GM19328 (cell line): ENCODE results near the gene ANKMY1.

Experiments used
- ATAC-seq: cut with Tn5 transposase; IDR thresholded peaks from one replicate; pipeline ENCODE4 v1.9.1; 2021; ENCODE audit warnings: mild to moderate bottlenecking, moderate library complexity; ENCODE audit not compliant: unreplicated experiment

ANKMY1 gene

GRCh38 chr2:240461471-240462072, 96.2 kb downstream of the ANKMY1 start:
- no peak for ATAC-seq

- ATAC-seq = no peak
These were observed 96.9 kb downstream of the ANKMY1 start for GRCh38 chr2:240460781-240461431.

- ATAC-seq = no peak
These were observed 97.5 kb downstream of the ANKMY1 start for GRCh38 chr2:240460253-240460711.

- ATAC-seq = no peak
These were observed 98.2 kb downstream of the ANKMY1 start for GRCh38 chr2:240459401-240460252.

DNA sequence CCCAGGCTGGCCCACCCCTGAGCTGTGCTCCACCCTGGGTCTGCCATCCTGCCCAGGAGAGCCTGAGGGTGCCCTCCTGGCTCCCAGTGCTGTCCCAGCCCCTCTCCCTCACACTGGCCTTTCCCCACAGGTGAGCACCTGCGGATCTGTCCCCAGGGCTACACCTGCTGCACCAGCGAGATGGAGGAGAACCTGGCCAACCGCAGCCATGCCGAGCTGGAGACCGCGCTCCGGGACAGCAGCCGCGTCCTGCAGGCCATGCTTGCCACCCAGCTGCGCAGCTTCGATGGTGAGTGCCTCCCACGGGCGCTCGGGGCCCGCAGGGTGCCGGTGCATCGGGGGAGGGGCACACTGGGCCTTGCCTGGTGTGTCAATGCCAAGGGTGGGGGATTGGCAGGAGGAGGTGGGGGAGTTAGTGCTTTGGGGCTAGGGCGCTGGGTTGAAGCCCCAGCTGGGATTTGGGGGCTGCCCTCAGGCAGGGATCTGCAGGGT, 98.8 kb downstream of the ANKMY1 start:
- ATAC-seq = no peak

- ATAC-seq = no peak
These were observed 99.5 kb downstream of the ANKMY1 start for GRCh38 chr2:240458044-240458899.

DNA sequence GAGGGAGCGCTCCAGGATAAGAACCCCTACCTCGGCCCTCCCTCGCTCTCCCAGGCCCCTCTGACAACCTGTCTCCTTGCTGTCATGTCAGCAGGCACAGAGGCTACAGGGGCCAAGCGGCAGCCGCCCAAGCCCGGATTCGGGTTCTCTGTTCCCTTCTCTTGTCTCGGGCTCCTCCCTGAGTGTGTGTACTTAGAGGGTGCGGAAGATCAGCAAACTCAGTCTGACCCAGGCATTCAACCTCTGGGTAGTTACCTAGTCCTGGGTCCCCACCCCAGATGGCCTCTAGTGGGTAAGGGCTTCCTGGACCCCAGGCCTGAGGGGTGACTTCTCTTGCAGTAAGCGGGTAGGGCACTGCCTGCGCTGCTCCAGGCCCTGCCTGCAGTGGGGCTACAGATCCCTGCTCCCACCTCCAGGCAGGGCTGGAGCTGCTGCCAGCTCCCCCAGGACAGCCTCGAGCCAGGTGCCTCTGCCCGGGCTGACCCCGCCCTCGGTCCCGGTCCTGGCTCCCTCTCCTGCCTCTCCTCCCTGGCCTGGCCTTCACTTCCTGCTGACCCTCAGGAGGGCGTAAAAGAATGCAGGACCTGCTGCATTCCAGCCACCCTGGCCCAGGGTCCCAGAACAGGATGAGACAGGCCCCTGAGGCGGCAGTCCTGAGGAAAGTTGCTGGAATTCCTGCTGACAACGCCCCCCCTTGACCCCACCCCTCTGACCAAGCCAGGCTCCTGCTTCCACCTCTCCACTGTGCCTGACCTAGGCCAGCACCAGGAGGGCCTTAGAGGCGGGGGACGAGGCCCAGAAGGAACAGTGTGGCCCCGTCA, 100.4 kb downstream of the ANKMY1 start:
- no peak for ATAC-seq

DNA sequence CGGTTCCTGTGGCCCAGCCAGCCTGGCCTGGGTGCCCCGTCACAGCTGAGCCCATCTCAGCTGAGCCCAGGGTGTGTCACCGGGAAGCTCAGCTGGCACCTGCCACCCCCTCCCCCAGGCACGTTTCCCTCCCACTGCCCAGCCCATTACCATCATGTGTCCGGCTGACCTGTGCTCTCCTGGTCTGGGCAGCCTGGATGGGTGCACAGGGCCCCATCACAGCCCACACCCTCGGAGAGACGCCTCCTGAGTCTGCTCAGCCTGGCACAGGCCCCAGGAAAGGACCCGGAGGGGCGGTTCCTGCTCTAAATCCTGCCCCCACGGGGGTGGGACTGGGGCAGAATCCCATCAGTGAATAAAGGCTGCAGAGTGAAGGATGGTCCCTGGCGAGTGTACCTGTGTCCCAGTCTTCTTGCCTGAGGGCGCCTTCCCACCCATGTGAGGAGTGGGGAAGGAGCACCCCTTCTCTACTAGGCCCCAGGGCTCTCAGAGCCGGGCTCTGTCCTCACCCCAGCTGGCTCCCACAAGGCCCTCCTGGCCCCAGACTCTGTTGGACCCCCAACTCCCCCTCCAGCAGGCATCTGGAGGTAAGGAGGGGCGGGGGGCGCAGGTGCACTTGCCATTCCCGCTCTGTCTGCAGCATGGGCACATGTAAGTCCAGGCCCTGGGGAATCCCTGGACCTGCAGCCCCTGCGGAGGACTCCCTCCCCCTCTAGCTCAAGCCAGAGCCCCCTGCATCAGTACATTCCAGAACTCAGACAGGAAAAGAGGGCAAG, 101.2 kb downstream of the ANKMY1 start:
- ATAC-seq = no peak

DNA sequence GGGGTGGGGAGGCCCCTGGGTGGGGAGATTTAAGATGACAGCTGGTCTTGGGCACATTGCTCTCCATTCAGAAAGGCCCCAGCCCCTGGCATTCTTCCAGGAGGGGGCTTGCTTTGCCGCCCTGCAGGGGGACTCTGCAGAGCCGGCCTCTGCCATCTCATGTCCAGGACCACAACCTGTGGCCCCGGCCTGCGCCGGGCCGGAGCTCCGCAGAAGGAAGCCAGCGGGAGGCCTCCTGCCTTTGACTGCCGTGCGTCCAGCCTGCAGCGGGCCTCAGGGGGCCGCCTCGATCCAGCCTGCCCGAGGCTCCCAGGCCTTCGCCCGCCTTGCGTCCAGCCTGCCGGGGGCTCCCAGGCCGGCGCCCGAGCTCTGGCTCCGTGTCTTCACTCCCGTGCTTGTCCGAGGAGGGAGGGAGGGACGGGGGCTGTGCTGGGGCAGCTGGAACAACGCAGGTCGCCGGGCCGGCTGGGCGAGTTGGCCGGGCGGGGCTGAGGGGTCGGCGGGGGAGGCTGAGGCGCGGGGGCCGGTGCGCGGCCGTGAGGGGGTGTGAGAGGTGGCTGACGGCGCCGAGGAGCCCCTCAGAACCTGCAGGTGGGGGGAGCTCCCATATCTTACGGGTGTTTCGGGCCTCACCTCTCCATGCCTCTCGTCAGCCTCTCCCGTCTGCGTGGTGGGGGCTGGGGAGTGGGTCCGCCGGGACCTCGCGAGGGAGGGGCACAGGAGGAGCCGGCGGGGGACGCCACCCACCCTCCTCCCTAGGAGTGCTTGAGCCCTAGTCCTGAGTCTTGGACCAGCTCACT, 101.9 kb downstream of the ANKMY1 start:
- no peak for ATAC-seq

- no peak for ATAC-seq
These were observed 102.5 kb downstream of the ANKMY1 start for GRCh38 chr2:240455272-240455646.

DNA sequence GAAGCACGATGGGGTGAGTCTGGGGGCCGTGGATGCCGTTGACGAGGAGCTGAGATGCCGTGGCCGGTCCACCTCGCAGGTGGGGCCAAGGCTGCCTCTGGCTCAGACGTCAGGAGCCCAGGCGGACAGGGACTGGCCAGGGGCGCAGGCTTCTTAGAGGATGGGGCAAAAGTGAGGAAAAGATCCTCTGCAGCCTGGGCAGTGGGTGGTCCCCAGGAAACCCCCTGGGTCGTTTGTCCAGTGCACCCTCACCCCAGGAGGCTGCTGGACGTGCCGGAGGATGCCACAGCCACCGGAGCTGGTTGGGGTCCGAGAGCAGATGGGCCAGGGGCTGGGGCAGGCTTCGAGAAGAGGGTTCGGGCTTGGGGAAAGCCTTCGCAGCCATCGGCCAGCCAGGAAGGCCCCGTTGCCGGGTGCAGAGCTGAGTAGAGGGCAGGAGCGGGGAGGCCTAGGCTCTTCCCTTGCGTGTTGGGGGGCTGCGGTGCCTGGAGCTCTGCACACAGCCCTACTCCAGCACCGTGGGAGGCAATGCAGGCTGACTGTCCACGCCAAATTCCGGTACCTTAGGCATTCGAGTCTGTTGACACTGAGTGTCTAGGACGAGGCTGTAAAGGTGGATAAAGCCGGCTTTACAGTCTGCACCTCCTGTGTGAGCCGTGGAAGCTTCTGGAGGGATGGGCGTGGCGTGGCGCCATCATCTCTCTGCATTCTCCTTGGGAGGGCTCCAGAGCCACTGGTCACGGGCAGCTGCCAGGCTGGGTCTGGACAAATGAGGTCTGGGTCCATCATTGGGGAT, 103.5 kb downstream of the ANKMY1 start:
- no peak for ATAC-seq

DNA sequence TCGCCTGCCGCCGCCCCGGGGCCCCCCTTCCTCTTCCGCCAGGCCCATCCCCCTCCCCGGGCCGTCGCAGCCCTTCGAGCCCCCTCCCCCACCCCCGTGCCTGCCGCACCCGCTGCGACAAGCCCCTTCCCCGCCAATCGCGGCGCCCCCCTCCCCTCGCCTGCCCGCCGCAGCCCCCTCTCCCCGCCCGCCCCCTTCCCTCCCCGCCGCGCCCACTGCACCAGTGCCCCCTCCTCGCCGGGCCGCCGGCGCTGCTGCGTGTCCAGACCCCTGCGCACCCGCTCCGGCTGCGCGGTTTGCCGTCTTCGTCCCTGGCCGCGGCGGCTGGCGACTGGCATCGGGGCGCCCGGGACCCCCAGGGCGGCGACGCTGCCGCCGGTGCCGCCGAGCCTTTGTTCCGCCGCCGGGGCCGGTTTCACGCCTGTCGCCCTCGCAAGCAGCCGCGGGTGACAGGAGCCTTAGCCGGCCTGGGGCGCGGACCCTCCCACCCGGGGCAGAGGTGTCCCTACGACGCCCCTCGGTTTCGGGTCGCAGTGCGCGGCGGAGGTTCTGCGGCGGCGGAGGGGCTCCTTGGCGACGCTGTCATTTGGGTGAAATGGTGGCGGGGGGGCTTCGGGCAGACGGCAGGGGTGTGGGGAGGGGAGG, 104.2 kb downstream of the ANKMY1 start:
- ATAC-seq = no peak

- no peak for ATAC-seq
These were observed 105.1 kb downstream of the ANKMY1 start for GRCh38 chr2:240452462-240453256.

DNA sequence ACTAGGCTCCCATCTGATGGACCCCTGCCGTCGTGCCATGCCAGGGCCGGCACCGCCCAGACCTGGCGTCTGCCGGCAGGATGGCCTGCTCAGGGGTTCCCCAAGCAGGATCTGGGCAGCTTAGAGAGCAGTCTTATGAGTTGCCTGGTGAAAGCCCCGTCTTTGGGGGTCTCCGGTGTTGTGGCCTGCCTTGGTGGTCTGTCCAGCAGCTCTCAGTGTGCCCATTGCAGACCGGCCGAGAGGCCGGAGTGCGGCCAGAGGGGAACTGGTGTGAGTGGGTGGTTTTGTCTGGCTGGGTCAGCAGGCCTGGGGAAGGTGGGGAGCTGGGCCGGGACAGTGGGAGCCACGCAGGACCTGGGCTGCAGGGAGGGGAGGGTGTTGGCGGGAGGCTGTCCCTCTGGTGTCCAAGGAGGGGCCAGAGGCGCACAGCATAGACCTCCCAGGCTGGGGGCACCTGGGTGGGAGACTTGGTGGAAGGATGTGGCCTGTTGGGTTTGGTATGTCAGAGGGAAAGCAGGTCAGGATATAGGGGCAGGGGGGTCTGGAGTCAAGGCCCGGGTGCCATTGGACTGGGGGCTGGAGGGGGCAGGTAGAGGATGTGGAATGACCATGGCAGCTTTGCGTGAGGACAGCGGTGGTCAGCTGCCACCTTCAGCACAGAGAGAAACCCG, 105.9 kb downstream of the ANKMY1 start:
- ATAC-seq = no peak

- no peak for ATAC-seq
These were observed 106.6 kb downstream of the ANKMY1 start for GRCh38 chr2:240451108-240451611.
